ENCODE measurements around the gene PCSK5.

GRCh38 chr9:76013809-76014208 is 123.3 kb downstream of the PCSK5 start:
- TF ChIP-seq CTCF (IDR thresholded peaks at IDR 0.05) (no peak), POLR2A (IDR thresholded peaks at IDR 0.05) (no peak)

Data from adrenal gland (tissue), 5 donors.